DOHH2 (cell line): ENCODE data around the gene PCED1B.

Experiments
- EZH2phosphoT487 ChIP-seq: fragments of 200-600 bp; sonication (generic); IDR thresholded peaks from 2 replicates; pipeline ENCODE4 v1.6.1; 2017; ENCODE audit warnings: borderline replicate concordance, mild to moderate bottlenecking, antibody characterized with exemption, low read length, moderate library complexity, mixed read lengths
- TF ChIP-seq, protein P1 (sequence below): fragments of 200-600 bp; sonication (generic); IDR thresholded peaks from one replicate; pipeline ENCODE4 v1.5.1; 2014; ENCODE audit warnings: antibody characterized with exemption, mild to moderate bottlenecking, low read depth, low read length; ENCODE audit not compliant: poor library complexity, severe bottlenecking

GRCh38 chr12:47221256-47222023 is 142.0 kb downstream of the PCED1B start:
- TF ChIP-seq, protein P1, sequence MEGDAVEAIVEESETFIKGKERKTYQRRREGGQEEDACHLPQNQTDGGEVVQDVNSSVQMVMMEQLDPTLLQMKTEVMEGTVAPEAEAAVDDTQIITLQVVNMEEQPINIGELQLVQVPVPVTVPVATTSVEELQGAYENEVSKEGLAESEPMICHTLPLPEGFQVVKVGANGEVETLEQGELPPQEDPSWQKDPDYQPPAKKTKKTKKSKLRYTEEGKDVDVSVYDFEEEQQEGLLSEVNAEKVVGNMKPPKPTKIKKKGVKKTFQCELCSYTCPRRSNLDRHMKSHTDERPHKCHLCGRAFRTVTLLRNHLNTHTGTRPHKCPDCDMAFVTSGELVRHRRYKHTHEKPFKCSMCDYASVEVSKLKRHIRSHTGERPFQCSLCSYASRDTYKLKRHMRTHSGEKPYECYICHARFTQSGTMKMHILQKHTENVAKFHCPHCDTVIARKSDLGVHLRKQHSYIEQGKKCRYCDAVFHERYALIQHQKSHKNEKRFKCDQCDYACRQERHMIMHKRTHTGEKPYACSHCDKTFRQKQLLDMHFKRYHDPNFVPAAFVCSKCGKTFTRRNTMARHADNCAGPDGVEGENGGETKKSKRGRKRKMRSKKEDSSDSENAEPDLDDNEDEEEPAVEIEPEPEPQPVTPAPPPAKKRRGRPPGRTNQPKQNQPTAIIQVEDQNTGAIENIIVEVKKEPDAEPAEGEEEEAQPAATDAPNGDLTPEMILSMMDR: no peak
- no peak for TF ChIP-seq EZH2phosphoT487
